Measurements from ENCODE around the gene DAZAP1.

DNA sequence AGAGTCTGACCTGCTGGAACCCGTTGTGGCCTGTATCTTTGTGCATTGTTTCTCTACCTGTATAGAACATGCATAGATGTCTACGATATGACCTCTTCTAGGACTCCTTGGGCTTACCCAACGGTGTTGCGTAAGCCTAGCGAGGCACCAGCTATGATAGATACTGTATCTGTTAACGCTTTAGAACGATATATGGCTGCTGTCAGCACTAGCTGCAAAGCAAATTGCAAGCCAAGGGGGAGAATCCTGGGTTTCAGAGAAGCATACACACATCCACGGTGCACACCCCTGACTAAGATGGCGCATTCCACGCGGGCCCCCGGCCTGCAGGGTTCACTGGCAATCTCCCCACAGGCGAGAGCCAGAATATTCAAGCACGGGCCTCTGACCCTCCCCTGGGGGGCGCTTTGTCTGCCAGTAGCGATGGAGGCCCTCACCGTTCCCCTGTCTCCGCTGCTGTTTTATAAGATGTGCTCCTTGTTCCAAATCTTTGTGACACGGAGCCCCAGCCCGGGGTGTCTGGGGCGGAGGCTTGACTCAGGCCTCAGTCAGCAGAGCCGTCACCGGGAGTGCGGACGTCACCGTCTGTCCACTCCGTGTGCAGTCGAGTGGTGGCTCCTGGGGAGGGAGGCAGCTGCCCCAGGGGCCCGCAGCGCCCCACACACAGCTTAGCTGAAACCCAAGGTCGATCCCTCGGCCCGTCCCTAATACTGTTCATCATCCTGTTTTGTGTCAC lies 17.9 kb downstream of the DAZAP1 start:
- TF ChIP-seq, protein P1, sequence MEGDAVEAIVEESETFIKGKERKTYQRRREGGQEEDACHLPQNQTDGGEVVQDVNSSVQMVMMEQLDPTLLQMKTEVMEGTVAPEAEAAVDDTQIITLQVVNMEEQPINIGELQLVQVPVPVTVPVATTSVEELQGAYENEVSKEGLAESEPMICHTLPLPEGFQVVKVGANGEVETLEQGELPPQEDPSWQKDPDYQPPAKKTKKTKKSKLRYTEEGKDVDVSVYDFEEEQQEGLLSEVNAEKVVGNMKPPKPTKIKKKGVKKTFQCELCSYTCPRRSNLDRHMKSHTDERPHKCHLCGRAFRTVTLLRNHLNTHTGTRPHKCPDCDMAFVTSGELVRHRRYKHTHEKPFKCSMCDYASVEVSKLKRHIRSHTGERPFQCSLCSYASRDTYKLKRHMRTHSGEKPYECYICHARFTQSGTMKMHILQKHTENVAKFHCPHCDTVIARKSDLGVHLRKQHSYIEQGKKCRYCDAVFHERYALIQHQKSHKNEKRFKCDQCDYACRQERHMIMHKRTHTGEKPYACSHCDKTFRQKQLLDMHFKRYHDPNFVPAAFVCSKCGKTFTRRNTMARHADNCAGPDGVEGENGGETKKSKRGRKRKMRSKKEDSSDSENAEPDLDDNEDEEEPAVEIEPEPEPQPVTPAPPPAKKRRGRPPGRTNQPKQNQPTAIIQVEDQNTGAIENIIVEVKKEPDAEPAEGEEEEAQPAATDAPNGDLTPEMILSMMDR (conservative IDR thresholded peaks at IDR 0.05; ENCODE audit: low read length): no peak
- no peak for TF ChIP-seq EZH2phosphoT487 (IDR thresholded peaks at IDR 0.05; ENCODE audit: borderline replicate concordance)

All from Loucy (cell line).